RWPE1 (cell line): ENCODE measurements around the gene FAM149A.

Experiments
- CTCF ChIA-PET: fragments of 350-600 bp; sonication (Branson Sonifier 250); formaldehyde crosslinking; extraction: SDS; loops from one replicate; lab custom pipeline; 2021; lab: Yijun Ruan, JAX
- POLR2A ChIA-PET: fragments of 400-600 bp; formaldehyde crosslinking; extraction: SDS; loops from one replicate; lab custom pipeline; 2020; ENCODE audit warnings: antibody characterized with exemption; ENCODE audit not compliant: low non-redundant PET; lab: Yijun Ruan, JAX
- DNase-seq: peaks from one replicate; pipeline ENCODE4 v3.0.0; 2012; ENCODE audit warnings: low spot score
- H3K27ac ChIP-seq: fragments of 450-650 bp; 2 replicates; pipeline ENCODE4 v1.5.1; 2017
- TF ChIP-seq, protein P1 (sequence below): fragments of 450-650 bp; conservative IDR thresholded peaks from 2 replicates; pipeline ENCODE4 v1.5.1; 2017; ENCODE audit warnings: low read depth, mild to moderate bottlenecking

Gene FAM149A

DNA sequence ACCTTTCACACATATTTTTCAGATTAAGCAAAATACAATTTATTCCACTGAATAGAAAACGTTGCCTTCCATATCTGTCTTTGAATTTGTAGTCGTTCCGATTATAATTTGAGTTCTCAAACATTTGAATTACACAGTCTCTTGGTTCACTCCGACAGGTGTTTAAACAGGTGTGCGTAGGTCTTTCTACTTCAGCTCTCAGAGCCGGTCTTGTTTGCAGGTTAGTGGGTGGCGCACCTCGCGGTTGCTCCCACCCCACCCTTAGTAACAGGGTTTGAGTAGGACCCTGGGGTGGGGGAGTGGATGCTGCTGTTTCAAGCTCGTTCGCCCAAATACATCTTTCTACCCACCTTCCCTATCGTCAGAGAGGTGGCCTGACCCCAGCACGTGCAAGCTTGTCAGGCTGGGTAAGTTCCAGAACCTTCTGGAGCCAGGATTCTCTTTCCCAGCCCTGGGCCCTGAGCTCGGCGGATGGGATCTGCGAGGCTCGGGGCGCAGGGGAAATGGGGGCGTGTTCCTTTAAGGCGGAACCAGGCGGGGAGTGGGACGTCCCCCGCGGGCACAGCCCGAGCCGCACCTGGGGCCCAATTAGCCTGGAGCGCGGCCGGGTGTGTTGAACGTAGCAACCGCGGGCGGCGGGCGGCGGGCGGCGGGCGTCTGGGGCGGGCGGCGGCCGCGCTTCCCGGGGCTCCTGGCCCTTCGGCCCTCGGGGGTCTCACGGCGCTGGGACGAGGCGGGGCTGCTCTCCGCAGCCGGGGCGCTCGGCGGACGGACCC is at the start of gene FAM149A:
Gene FAM149A, plus strand, starts transcription at position 591 of the 776 bp plus-strand sequence.
- peak; percentile 9 for DNase-seq
- TF ChIP-seq, protein P1, sequence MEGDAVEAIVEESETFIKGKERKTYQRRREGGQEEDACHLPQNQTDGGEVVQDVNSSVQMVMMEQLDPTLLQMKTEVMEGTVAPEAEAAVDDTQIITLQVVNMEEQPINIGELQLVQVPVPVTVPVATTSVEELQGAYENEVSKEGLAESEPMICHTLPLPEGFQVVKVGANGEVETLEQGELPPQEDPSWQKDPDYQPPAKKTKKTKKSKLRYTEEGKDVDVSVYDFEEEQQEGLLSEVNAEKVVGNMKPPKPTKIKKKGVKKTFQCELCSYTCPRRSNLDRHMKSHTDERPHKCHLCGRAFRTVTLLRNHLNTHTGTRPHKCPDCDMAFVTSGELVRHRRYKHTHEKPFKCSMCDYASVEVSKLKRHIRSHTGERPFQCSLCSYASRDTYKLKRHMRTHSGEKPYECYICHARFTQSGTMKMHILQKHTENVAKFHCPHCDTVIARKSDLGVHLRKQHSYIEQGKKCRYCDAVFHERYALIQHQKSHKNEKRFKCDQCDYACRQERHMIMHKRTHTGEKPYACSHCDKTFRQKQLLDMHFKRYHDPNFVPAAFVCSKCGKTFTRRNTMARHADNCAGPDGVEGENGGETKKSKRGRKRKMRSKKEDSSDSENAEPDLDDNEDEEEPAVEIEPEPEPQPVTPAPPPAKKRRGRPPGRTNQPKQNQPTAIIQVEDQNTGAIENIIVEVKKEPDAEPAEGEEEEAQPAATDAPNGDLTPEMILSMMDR = no peak
- ChIA-PET CTCF (interaction anchor here (0.6 to 0.7 kb wide), 3 partner anchors 13 to 549 kb away, joined by 3 read pairs; no protein-coding TSS in a partner anchor), POLR2A (no interaction called here)
- no peak within 1 kb of the TSS for H3K27ac ChIP-seq

DNA sequence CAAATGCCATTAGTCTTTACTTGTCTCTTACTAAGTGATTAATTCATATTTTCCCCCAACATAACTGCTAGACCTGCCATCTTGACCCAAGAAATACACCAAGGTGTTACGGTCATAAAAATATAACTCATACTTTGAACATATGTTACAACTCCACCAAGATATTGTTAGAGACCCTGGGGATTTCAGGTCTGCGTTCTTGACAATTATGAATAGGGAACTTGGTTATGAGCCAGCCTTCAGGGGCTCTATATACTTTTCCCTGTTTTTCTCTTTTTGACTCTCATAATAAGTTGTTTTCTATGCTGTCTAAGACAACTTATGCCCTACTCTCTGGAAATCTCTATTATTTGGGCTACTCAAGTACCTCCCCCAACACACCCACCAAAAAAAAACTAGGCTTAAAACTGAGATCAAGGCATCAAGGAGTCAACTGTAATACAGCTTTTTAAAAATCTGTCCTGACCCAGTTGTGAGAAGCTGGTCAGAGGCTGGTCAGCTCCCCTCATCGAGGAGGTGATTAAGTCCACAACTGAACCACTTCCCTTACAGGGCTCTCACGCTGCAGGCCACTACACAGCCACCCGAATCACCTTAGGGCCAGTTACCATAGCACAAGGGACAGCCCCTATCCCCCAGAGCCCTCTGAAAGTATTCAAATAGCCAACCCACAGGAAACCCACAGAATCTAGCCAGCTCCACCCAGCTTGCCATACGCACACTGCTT is 46.1 kb upstream of the FAM149A start:
- POLR2A ChIA-PET = no interaction called here
- no peak overlapping the region for H3K27ac ChIP-seq
- TF ChIP-seq, protein P1 = no peak
- CTCF ChIA-PET = interaction anchor here (0.6 kb wide), 1 partner anchor 283 kb away, joined by 3 read pairs; no protein-coding TSS in a partner anchor
- no peak for DNase-seq

DNA sequence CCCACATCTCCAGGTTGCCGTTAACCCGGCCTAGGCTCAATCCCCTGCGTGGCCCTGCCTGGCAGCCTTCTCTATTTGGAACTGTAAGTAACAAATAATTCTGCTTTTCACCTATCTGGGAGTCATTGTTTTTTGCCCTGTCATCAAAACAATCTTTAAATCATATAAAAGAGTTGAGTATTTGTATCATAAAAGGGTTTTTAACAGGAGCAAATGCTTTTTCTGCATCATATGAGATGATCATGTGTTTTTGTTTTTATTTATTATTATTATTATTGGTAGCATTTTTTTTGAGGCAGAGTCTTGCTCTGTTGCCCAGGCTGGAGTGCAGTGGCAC is 45.6 kb upstream of the FAM149A start:
- ChIA-PET CTCF (interaction anchor here (0.6 kb wide), 1 partner anchor 284 kb away, joined by 3 read pairs; no protein-coding TSS in a partner anchor), POLR2A (no interaction called here)
- TF ChIP-seq, protein P1 = no peak
- DNase-seq = no peak
- no peak overlapping the region for H3K27ac ChIP-seq

DNA sequence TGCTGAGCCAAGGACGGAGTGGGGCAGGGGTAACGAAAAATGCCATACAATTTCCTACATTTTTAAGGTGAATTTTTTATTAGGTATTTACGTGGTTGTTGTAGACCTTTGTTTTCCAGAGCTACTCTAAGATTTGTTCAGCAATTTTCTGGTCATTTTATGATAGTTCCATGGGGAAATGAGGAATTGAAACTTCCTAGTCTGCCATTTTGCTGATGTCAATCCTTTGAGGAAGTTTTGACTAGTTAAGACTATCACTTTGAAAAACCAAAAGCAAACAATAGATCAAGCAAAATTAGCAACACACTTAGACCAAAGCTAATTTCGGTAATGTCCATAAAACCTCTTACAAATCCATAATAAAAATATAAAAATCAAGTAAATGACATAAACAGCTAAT is 42.6 kb upstream of the FAM149A start:
- no peak for DNase-seq
- TF ChIP-seq, protein P1 = no peak
- ChIA-PET POLR2A (no interaction called here), CTCF (no interaction called here)
- H3K27ac ChIP-seq = no peak overlapping the region

DNA sequence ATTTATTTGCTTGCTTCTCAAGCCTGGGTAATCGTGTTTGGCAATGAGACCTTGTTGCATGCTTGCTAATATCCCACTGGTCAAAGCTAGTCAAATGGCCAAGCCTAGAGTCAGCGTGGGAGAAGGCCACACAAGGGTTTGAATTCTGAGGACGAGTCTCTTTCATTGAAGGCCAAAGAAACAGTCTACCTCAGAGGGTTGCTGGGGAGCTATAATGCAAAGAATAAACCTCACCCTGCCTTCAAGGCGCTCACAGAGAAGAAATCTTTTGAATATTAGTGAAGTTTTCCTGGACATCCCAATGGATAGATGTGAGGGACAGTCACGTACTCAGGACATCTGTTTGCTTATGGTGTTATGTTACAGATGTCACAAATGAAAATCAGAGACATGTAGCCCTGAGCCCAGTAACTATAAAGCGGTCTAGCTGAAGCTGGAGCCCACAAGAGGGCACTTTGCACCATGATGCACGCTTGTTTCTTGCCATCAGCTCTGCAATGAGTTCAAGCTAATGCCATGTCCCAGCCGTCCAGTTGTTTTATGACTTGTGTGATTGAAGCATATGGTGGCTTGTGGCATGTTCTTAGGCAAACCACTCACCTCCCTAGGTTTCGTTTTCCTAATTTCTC is 36.6 kb upstream of the FAM149A start:
- no peak overlapping the region for H3K27ac ChIP-seq
- CTCF ChIA-PET = interaction anchor here (1.0 kb wide), 1 partner anchor 17 kb away, joined by 3 read pairs; no protein-coding TSS in a partner anchor
- POLR2A ChIA-PET = no interaction called here
- no peak for DNase-seq
- TF ChIP-seq, protein P1 = no peak
